SH-SY5Y (cell line): ENCODE measurements around the gene PDYN.

Experiments used
- GATA2 ChIP-seq: IDR thresholded peaks from 2 replicates; pipeline ENCODE4 v1.6.1; 2011; ENCODE audit warnings: mild to moderate bottlenecking, low read depth, low read length
- GATA3 ChIP-seq: IDR thresholded peaks from 2 replicates; pipeline ENCODE4 v1.6.1; 2011; ENCODE audit warnings: low read depth, mild to moderate bottlenecking, low read length, moderate library complexity

The PDYN gene

DNA sequence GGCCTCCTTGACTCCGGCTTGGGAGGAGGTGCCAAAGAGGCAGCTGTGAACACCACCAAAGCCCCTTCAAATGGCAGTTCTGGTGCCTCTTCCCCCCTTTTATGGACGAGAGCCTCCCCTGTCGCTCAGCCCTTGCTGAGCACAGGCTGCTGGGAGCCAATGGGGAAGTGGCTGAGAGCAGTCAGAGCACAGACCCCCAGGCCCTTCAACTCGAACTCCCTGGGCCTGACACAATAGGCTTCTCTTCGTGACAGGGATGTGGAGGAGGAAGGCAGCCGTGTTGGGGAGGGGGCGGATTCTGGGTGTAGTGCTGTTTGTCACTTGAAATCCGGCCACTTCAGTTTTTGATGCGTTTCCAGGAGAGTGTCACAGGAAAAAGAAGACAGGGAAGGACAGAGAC is at the start of gene PDYN:
Gene PDYN (minus strand): TSS at position 73 of the 400 bp plus-strand sequence. CDS start 10,974 bp downstream, outside the sequence.
- no peak for TF ChIP-seq GATA2

DNA sequence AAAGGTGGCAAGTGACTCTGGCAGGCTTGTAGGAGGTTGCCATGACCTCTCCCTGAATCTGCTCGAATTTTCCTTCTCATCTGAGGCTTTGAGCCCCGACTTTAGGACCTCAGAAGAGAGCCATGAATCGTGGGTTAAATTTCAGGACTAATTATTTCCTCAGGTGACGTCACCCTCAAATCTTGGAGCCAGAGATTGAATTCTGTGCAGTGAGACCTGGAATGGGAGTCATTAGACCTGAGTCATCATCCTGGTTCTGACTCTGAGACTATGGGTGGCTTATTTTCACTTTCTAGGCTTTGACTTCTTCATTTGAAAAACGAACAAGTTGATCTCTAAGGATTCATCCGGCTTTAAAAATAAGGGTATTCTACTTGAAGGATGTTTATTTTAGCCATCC is 48.5 kb upstream of the PDYN start:
- no peak for TF ChIP-seq GATA3
- TF ChIP-seq GATA2 = no peak

DNA sequence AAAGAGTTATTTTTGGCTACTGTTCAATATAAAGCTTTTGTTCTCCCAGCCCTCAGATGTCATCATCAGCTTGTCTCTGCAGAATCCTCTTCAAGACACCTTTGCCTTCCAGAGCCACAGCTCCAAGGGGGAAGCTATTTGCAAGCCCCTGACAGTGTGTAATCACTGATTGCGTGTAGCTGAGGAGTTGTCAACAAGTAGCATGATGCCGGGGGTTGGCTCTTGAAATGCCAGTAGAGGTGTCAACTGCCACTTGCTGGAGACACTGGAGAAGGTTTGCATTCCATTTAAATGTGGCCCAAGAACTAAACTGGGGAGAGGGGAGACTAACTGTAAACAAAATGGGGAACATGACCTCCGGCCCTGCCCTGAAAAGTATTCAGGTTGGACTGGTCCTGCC is 44.3 kb upstream of the PDYN start:
- TF ChIP-seq GATA2 = no peak
- no peak for TF ChIP-seq GATA3

DNA sequence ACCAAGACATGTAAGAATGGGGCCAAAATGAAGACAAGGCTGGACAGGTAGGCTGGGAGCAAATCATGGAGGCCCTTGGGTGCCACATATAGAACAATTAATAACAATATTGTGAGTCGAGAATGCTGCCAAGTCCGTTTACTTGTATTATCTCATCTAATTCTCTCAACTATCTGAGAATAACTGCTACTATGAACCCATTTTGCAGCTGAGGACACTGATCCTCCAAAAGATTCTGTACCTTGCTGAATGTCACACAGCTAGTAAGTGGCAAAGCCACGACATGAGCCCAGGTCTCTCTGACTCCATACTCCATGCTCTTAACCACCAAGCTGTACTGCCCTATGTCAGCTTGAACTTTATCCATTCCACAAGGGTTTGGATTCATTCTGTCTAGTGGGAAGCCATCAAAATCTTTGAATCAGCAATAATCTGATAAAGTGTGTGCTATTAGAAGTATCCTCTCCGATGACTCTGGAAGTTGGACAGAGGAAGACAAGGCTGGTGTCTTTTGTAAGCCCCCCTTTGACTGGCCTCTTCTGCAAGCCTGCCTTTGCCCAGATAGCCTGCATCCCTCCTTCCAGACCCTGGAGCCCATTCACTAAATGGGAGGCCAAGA is 43.5 kb upstream of the PDYN start:
- TF ChIP-seq GATA3 = no peak
- TF ChIP-seq GATA2 = no peak

DNA sequence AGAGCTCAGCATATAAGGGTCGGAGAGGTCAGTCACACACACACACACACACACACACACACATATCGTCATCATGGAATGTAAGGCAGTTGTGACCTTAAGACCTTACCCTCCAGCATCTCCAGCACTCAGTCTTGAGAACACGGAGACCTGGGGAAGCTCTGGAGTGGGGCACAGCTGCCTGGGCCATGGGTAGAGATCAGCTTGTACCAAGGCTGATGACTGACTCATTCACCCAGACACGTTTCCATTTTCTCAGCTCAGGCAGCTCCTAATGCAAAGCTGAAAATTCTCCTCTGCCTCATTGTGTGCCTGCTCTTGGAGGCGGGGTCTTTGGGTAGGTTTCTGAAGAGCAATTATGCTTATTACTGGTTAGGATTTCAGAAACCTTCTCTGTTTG is 38.3 kb upstream of the PDYN start:
- no peak for TF ChIP-seq GATA3
- no peak for TF ChIP-seq GATA2

DNA sequence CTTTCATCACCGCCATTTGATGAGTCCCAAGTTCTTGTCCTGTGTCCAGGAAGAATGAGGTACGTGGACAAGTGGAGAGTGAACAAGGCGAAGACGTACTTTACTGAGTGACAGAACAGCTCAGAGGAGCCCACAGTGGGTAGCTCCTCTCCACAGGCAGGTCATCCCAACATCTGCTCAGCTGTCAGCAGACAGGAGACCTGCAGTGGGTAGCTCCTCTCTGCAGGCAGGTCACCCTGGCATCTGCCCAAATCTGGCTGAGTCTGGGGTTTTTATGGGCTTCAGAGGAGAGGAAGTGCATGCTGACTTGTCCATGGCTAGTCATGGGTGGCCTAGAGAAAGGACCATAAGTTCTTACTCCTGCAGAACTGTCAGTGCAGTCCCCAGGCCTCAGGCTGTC is 32.7 kb upstream of the PDYN start:
- TF ChIP-seq GATA3 (no peak), GATA2 (no peak)

DNA sequence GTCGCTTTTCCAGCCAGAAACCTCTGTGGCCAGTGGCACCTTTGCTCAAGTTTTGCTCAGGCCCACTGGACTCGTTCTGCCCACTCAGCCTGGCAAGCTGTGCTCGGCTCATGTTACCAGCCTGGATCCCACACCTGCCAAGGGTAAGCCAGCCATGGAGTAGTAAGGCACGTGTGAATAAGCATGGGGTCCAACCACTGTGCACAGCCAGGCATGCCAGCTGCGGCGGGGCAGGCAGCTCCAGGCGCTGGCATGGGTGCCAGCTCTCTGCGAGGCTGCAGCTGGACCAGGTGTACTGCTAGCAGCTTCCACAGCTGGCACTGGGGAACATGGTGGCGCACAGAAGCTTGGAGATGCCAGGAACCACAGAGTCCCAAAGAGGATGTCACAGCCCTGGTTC is 32.1 kb upstream of the PDYN start:
- TF ChIP-seq GATA2 = no peak

DNA sequence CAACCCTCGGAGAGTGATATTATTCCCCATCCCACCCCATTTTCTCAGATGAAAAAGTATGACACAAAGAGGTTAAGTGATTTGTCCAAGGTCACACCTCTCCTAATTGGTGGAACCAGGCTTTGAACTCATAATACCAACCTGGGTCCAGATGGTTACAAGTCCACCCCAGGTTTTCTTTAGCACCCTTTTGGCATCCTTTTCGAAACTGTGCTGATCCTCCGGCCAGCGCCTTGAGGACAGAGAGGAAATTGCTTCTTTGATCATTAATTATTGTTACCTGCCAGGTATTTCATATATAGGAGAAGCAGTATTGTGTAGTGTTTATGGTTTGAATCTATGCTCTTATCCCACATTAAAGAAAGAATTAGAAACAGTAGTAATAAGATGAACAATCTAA is 29.3 kb upstream of the PDYN start:
- TF ChIP-seq GATA3 (no peak), GATA2 (no peak)

DNA sequence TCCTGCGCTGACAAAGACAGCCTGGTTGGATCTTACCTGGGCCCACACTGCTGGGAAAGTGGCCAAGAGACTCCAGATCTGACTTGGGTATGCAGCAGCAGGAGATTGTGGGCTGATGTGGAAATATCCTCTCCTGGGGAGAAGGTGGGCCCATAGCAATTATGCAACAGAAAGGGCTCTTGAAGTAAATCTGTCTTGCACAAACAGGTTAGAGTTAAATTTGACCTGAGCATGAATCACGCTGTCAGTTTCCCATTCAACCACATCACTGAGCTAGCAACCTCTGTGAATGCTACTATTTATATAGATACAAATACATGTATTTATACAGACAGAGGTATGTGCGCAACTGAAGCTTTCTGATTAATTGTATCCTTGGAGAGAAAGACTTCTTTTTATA is 28.3 kb upstream of the PDYN start:
- no peak for TF ChIP-seq GATA3
- no peak for TF ChIP-seq GATA2

DNA sequence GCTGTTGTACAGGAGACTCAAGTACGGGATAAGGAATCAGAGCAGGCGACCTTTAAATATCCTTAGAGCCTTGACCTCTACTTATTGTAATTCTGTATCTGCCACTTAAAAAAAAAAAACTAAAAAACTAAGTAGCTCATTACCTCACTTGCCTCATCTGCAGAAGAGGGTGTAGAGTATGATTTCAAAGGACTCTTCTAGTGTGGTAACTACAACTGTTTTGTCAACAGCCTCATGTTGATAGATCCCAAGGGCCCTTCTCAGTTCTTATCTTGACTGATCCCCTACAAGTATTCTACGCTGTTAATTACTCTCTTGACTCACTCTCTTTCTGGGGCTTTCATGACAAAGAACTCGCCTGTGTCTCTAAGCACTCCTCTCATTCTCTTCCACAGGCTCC is 16.7 kb upstream of the PDYN start:
- TF ChIP-seq GATA3 (no peak), GATA2 (no peak)

DNA sequence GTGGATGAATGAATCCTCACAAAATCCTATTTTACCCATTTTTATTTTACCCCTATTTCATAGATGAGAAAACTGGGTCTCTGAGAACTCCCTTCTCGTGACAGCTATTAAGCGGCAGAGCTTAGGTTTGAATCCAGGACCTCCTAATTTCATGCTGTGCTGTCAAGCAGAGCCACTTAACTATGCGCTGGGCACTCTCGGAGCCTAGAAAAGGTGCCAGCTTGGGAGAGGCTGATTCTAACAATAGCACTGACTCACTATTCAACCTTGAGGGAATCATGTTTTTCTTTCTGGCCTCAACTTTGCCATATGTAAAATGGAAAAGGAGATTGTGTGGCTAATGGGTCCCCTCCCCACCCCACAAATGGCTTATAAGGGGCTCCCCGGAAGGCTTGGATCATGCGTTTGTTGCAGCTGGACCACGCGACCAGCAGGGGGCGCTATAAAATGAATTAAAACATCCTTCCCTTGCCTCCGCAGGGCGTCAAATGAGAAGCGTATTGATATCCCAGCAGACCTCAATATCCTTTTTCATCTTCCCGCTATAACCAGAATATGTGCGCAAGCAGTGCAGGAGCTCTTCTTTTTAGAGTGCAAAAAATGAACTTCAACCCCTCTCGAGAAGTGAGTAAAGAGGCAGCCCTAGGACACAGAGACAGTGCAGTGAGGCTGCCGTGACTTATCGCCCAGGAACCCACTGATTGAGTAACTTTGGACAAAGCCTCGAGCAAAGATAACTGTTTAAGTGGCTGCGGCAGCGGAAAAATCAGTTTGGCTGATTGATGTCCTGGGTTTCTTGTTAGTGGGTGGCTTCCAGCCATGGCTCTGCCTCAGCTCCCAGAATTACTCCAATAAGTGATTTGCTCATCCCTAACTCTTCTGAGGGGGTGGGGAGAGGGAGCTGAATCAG is 12.8 kb upstream of the PDYN start:
- no peak for TF ChIP-seq GATA3
- no peak for TF ChIP-seq GATA2

DNA sequence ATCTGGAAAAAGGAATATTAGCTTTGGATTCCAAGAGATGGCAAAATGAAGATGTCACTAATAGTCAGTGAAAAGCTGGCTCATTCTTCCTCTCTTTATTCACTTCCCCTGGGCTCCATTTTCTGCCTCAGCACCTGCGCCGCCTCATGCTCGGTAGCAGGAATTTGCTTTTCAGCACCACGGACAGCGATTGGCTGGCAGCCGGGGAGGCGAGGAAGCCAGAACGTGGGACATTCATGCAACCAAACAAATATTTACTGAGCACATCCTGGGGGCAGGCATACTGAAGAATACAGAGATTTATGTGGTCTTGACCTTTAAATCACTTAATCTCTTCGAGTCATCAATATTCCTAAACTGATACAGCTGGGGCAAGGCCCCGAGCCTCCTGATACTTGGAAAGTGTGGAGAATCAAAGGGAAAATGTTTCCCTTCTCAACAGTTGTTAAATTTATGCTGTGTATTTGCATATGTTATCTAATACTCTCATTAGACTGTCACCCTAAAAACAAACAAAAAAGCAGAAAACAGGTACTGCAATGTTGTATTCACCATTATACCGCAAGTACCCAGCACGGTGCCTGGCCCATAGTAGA is 12.1 kb upstream of the PDYN start:
- TF ChIP-seq GATA2 (no peak), GATA3 (no peak)

DNA sequence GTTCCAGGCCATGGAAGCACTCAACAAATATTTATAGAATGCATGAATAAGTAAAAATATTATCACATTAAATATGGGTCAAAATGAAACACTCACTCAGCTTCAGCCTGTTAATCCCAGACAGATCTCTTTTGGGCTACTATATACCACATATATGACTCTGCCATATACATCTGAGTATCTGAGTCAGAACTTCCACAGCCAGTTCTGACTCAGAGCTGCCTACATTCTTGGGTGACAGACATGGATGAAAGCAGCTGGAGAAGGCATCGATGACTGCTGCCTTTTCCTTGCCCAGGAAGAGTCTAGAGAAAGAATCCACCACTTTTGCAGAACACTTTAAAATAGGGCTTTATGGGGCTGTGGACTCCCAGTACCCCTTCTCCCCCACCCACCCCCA is 11.5 kb upstream of the PDYN start:
- TF ChIP-seq GATA3 (no peak), GATA2 (no peak)

DNA sequence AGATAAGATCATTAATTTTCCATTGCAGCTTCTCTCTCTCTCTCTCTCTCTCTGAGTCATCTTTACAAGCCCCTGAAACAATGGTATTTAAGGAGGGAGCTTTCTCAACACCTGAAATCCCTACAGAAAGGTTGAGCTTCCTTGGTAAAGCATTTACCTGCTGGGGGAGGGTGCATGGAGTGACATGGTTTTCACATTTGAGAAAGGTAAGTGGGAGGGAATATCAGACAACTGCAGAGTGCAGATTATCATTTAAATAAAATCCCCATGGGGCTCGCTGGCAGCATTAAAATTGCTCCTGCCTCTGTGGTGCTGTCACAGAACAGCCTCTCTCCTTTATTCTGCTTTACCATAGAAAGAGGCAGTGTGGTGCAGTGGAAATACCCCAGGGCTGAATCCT is 10.3 kb upstream of the PDYN start:
- TF ChIP-seq GATA3 (no peak), GATA2 (no peak)

DNA sequence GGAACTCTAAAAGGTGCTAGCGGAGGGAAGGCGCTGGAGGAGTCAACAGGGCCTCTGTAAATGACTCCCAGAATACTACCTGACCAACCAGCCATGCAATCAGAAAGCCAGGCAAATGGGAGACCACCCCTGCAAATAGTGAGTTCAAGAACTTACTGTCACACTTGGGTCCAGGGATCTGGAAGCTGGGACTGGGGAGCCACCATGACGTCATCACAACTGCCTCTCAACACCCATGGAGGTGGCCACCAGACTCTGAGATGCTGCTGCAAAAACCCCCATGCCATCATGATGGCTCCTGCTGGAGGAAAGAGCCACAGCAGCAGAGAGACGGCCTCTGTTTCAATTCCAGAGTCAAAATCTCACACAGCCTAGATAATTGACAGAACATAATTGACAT is 8.5 kb upstream of the PDYN start:
- TF ChIP-seq GATA3 (no peak), GATA2 (no peak)

DNA sequence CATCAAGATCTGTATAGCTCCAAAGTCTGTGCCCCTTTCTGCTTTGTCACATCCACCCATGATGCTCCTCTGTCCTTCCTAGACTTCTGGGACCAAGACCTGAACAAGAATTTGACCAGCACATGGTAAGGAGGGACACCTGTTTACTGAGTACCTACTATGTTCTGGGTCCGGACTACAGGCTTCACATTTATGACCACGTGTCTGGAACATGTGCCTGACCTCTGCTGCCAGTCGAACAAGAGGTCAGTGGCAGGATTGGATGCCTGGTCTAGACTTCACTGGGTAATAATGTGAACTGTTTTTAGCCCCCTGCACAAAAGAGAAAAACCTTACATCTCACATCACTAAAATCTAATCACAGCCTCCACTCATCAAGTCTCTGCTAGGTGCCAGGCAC is 7.3 kb upstream of the PDYN start:
- no peak for TF ChIP-seq GATA2
- TF ChIP-seq GATA3 = no peak
